GM19452 (cell line): ENCODE data around the gene SPACDR.

Experiments
- ATAC-seq: cut with Tn5 transposase; IDR thresholded peaks from one replicate; pipeline ENCODE4 v1.9.1; 2021; ENCODE audit not compliant: unreplicated experiment

SPACDR gene

DNA sequence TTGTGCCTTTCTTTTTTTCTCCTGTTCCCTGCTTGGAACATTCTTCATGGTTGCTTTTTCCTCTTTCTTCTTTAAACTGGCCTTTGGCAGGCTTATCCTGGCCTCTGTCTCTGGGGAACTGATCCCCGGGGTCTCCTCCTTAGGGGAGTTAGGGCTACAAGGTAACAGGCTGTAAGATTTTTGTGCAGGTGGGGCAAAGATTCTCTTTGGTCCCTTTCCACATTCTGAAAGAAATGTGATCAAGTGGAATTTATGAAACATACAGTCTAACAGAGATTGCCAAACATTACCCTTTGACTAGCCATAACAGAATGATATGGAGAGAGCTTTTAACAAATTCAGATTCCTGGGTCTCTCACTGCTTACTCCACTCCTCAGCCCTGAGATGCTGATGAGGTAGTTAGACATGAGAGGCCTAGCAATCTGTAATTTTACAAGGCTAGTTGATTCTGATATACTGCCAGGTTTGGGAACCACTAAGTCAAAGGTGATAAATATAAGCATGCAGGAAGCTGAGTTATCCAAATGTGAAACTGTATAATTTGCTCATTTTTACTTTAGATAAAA is 44.3 kb downstream of the SPACDR start:
- no peak for ATAC-seq

DNA sequence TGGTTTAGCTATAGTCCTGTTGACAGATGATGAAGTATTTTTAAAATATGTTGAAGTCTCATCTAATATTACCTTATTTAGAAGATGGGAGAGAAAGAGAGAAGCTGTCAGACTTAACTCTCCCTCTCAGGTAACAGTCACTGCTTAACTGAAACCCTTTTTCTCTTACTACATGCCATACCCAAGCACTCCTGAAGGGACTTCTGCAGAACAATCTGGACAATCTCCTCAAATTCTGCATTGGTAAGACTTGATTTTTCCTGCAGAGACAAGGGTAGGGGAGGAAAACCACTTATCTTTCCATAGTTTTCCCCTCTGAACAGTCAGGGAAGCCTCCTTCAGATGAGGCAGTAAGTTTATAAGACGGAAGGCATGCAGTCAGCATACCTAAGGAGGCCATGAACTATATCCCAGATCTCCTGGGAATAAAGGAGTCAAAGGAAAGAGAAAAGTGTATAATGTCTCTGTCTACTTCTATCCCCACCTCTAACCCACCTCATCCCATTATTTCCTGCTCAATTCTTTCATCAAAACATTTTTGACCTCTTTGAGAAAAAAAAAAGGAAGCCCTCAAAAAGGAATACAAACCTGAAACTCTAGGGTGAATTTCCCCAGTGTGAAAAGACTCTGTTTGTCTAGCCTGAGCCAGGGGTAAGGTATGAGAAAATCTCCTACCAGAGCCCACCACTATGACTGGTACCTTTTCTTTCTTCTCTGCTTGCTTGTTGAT is 45.0 kb downstream of the SPACDR start:
- no peak for ATAC-seq

DNA sequence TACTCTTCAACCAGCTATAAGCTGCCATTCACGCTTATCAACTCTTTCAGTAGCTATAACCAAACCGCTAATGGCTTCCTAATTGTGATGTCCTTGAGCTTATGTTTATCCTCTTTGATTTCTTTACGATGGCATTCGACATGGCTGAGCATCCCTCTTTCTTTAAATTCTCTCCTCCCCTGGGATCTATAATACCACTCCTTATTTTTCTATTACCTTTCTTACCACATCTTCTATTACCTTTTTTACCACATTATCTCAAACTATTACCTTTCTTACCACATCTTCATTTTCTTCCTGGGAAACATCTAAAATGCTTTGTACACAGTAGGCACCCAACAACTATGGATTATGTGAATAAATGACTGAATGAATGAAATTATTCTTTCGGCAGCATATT is 48.6 kb downstream of the SPACDR start:
- ATAC-seq = no peak

DNA sequence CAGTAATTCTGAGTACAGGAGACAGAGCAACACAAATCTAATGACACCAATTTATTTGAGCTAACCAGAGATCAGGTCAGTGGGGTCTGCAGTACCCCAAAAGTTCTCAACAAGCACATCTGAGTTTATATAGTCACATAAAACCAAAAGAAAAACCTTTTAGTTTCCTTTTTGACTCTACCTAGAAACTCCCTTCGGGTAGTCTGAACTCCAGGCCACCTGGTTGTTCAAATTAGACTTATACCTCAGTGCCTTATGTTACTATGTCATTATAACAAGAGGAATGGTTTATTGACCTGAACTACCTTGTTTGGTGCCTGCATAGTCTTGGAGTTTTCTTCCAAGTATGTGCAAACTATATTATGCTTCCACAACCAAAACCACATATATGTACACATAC is 50.2 kb downstream of the SPACDR start:
- no peak for ATAC-seq

DNA sequence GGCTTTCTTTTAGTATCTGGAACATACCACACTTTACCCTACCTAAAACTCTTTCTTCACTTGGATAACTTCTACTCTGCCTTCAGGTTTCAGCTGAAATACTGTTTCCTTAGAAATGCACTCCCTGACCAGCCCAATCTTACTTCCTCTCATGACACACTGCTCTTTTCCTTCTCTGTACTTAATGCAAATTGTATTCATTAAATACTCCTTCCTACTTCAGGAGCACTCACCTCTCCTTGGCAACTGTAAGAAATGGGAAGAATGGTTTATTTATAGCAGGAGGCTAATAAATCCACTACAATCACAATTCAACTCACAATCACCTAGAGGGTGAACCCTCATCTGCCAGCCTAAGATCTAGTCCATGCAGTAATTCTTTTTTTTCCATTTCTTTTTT is 50.7 kb downstream of the SPACDR start:
- ATAC-seq = no peak

DNA sequence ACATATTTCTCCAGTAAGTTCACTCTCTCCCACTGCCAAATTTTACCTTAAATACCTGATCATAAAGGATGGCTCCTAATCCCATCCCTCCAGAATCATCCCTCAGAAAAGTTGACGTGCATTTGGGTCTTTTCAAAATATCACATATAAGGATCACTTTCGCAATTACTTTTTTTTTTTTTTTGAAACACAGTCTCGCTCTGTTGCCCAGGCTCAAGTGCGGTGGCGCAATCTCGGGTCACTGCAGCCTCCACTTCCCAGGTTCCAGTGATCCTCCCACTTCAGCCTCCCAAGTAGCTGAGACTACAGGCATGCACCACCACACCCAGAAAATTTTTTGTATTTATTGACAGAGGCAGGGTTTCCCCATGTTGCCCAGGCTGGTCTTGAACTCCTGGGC is 53.0 kb downstream of the SPACDR start:
- ATAC-seq = no peak

DNA sequence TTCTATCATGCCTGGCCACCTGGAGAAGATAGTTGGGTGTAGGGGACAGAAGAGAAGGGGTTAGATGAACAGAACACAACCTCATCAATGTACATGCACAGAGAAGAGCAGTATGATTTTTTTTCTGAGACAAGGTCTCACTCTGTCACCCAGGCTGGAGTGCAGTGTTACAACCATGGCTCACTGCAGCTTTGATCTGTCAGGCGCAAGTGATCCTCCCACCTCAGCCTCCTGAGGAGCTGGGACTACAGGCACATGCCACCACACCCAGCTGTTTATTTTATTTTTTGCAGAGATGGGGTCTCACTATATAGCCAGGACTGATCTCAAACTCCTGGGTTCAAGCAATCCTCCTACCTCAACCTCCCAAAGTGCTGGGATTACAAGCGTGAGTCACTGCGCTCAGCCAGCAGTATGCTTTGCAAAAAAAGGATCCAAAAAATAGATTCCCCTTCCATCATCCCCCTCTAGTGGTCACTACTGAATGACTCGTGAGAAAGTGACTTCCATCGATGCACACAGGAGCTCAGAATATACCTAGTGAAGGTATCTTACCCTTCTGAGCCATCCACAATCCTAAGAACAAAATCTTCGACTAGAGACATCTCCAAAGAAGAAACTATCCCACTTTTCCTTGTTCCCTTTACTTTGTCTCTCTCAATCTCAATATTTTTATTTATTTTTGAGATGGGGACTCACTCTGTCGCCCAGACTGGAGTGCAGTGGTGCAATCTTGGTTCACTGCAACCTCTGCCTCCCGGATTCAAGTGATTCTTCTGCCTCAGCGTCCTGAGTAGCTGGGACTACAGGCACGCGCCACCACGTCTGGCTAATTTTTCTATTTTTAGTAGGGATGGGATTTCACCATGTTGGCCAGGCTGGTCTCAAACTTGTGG is 56.5 kb downstream of the SPACDR start:
- no peak for ATAC-seq

DNA sequence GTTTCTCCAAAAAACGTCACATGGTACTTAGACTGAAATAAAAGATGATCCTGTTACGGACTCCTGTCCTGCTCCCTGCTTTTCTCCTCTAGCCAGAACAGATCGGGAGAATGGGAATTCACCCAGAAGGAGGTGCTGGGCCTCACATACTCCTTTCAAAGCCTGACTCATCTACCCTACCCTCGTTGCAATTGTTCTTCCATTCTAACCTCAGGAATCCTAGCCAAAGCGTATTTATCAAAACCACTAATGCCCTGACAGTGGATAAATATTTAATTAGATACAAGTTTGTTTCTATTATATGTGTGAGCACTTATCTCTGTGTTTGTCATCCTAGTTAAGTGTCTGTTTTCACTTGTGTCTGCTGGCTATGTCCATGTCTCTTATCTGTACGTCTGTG is 57.3 kb downstream of the SPACDR start:
- ATAC-seq = no peak
